ENCODE measurements around the gene ADAMTS9.

GRCh38 chr3:64645243-64645642 is 42.6 kb downstream of the ADAMTS9 start:
- TF ChIP-seq CTCF (IDR thresholded peaks at IDR 0.05), result no peak
- no peak for TF ChIP-seq POLR2AphosphoS5 (IDR thresholded peaks at IDR 0.05)
- TF ChIP-seq POLR2A (IDR thresholded peaks at IDR 0.05), result no peak
- no peak for TF ChIP-seq EP300 (IDR thresholded peaks at IDR 0.05)
